ENCODE data around the gene MAP4K1.

GRCh38 chr19:38666663-38667511, 49.1 kb upstream of the MAP4K1 start:
- TF ChIP-seq SMC3 (IDR thresholded peaks at IDR 0.05) (no peak), KDM5A (IDR thresholded peaks at IDR 0.05) (no peak), CTCF (IDR thresholded peaks at IDR 0.05) (no peak), CBX8 (IDR thresholded peaks at IDR 0.05) (no peak), EP300 (IDR thresholded peaks at IDR 0.05) (no peak), USF2 (IDR thresholded peaks at IDR 0.05) (no peak), KDM1A (IDR thresholded peaks at IDR 0.05; ENCODE audit: low read depth) (no peak), POLR2A (IDR thresholded peaks at IDR 0.05; ENCODE audit: low read length) (no peak), MAX (IDR thresholded peaks at IDR 0.05) (no peak; the same call in 1 of the 2 replicates), JUN (IDR thresholded peaks at IDR 0.05) (no peak; a peak in 1 of 5 replicates), REST (IDR thresholded peaks at IDR 0.05) (no peak), CHD2 (IDR thresholded peaks at IDR 0.05; ENCODE audit: low read length, partially characterized antibody) (peak; percentile 35), E2F6 (IDR thresholded peaks at IDR 0.05; ENCODE audit: borderline replicate concordance, low read depth) (no peak), HES2 (IDR thresholded peaks at IDR 0.05) (no peak)
